Measurements from ENCODE around the gene ALDH8A1. TPM values are rescaled to one million over a fixed set of nuclear protein-coding genes. Genes with fewer than 3 reads are reported as not detected.

ALDH8A1 gene
- total and polyA plus RNA-seq, 7 donors, result 0.13 to 0.97 (median 0.47) TPM; not detected in 1

- ATAC-seq, result no peak
- Histone ChIP-seq H3K27me3 (ENCODE audit: insufficient read depth in 3 of 3, low read length in 2 of 3) (no peaks in the 10 kb centered on the region), H3K4me1 (no peaks in the 10 kb centered on the region), H3K36me3 (ENCODE audit: insufficient read depth in 1 of 2, low read depth in 1 of 2) (no peaks in the 10 kb centered on the region), H3K9me3 (no peaks in the 10 kb centered on the region), H3K27ac (no peak overlapping the region), H3K4me3 (no peak overlapping the region)
- intact Hi-C loops (cut with DNase I), result no loop called here
- no peak for DNase-seq
- TF ChIP-seq CTCF (IDR thresholded peaks at IDR 0.05), result no peak
- 82 to 95% (median 91%) methylated on average over 3 of the region's 3 CpGs for WGBS, 3 donors
Measured at GRCh38 chr6:134868812-134869211, 81.1 kb downstream of the ALDH8A1 start.

Other genes with a start within 250 kb of the ALDH8A1 start
- 100 to 1,000 TPM in 2 of 4 donors, 10 to 100 TPM in 2; 67.2 to 110 (median 102) TPM for gene HBS1L, start 104.7 kb upstream of the ALDH8A1 start, total RNA-seq
- 100 to 1,000 TPM in 1 of 3 donors, 10 to 100 TPM in 2; 55.1 to 143 (median 60.7) TPM for gene HBS1L, start 104.7 kb upstream of the ALDH8A1 start, polyA plus RNA-seq
- under 1 TPM in 1 of 4 donors, not detected in 3; 0.28 TPM for gene MYB, start 231.2 kb upstream of the ALDH8A1 start, total RNA-seq
- gene MYB, start 231.2 kb upstream of the ALDH8A1 start, polyA plus RNA-seq, result under 1 TPM; 0.04 to 0.07 (median 0.04) TPM

All from psoas muscle (tissue), 8 donors.